Mammary epithelial cell (primary cell): ENCODE data around the gene CPT1C.

Source experiments
- CTCF ChIP-seq, 2 donors: IDR thresholded peaks in 1 of 2; conservative IDR thresholded peaks in 1 of 2; 2 replicates each; pipeline ENCODE4 v1.5.1; 2011 to 2012; ENCODE audit warnings: inconsistent platforms in 2 of 2, low read length in 2 of 2, mild to moderate bottlenecking in 2 of 2, control low read depth in 1 of 2, low read depth in 1 of 2; ENCODE audit not compliant: insufficient read depth in 1 of 2; ENCODE audit errors: extremely low read depth in 1 of 2
- EZH2 ChIP-seq: IDR thresholded peaks from 2 replicates; pipeline ENCODE4 v1.6.1; 2012; ENCODE audit warnings: low read length, inconsistent platforms, borderline replicate concordance

- TF ChIP-seq CTCF (conservative IDR thresholded peaks at IDR 0.05 in 1 of 2, IDR thresholded peaks at IDR 0.05 in 1 of 2; ENCODE audit: extremely low read depth in 1 of 2, insufficient read depth in 1 of 2, low read depth in 1 of 2, low read length in 2 of 2), result no peak
- TF ChIP-seq EZH2, result no peak
Measured at GRCh38 chr19:49655570-49656455, 35.1 kb upstream of the CPT1C start.
